ENCODE results near the gene NPHP3. TPM values are rescaled to one million over a fixed set of nuclear protein-coding genes. Genes with fewer than 3 reads are reported as not detected.

Gene NPHP3, protein sequence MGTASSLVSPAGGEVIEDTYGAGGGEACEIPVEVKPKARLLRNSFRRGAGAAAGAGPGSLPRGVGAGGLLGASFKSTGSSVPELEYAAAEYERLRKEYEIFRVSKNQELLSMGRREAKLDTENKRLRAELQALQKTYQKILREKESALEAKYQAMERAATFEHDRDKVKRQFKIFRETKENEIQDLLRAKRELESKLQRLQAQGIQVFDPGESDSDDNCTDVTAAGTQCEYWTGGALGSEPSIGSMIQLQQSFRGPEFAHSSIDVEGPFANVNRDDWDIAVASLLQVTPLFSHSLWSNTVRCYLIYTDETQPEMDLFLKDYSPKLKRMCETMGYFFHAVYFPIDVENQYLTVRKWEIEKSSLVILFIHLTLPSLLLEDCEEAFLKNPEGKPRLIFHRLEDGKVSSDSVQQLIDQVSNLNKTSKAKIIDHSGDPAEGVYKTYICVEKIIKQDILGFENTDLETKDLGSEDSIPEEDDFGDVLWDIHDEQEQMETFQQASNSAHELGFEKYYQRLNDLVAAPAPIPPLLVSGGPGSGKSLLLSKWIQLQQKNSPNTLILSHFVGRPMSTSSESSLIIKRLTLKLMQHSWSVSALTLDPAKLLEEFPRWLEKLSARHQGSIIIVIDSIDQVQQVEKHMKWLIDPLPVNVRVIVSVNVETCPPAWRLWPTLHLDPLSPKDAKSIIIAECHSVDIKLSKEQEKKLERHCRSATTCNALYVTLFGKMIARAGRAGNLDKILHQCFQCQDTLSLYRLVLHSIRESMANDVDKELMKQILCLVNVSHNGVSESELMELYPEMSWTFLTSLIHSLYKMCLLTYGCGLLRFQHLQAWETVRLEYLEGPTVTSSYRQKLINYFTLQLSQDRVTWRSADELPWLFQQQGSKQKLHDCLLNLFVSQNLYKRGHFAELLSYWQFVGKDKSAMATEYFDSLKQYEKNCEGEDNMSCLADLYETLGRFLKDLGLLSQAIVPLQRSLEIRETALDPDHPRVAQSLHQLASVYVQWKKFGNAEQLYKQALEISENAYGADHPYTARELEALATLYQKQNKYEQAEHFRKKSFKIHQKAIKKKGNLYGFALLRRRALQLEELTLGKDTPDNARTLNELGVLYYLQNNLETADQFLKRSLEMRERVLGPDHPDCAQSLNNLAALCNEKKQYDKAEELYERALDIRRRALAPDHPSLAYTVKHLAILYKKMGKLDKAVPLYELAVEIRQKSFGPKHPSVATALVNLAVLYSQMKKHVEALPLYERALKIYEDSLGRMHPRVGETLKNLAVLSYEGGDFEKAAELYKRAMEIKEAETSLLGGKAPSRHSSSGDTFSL (N-terminal part only)
- total RNA-seq, result 36.2 and 46.1 TPM in 2 replicates

GRCh38 chr3:132722165-132723023 is at the start of gene NPHP3:
NPHP3 (minus strand) TSS chr3:132722409; CDS start chr3:132722355, 54 bp downstream.

DNA sequence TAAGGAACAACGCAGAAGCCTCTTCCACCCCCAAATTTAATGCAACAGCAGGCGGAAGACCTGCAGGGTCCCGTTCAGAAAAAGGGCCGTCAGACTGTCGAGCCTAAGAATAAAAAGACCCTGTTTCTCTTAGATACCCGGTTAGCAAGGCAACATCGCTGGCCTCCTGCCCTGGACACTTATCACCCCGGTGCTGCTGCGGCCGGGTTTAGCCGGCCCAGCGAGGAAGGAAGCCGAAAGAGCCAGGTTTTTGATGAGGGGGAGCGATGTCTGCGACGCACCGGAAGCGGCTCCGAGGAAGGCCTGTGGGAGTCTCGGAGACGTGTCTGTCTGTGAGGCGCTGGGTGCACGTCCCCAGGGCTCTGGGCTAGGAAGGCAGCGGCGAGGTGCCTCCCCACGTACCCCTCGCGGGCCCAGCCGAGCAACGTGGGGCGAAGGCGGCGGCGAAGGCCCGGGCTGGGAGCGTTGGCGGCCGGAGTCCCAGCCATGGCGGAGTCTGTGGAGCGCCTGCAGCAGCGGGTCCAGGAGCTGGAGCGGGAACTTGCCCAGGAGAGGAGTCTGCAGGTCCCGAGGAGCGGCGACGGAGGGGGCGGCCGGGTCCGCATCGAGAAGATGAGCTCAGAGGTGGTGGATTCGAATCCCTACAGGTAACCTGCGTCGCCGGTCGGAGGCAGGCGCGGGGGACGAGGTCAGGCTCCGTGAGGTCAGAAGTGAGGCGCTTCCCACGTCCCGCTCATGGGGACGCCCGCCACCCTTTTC is 62.0 kb downstream of the NPHP3 start, which contains the start of gene UBA5:
Gene UBA5, plus strand, starts transcription at position 278 of the 759 bp plus-strand sequence. Its CDS starts 209 bp downstream, at position 487.

GRCh38 chr3:132659365-132660051 is 62.7 kb downstream of the NPHP3 start, which contains the start of gene ACAD11:
ACAD11 (minus strand) TSS chr3:132659809; CDS start chr3:132659751, 58 bp downstream.

Other genes starting within 250 kb of the NPHP3 start
- 86.3 and 170 TPM in 2 replicates for gene ACKR4, start 125.1 kb downstream of the NPHP3 start, total RNA-seq
- gene ACAD11, start 62.6 kb downstream of the NPHP3 start, total RNA-seq, result 140 and 228 TPM in 2 replicates
- 88.0 and 138 TPM in 2 replicates for gene UBA5, start 62.1 kb downstream of the NPHP3 start, total RNA-seq